Large intestine (tissue), 12 donors: ENCODE results near the gene HLA-DRA. TPM values are rescaled to one million over a fixed set of nuclear protein-coding genes. Genes with fewer than 3 reads are reported as not detected.

Experiments used
- DNase-seq, 2 donors: peaks; one replicate each; pipeline versions ENCODE4 v3.0.0 to v3.0.0-alpha.2; 2013
- H3K27ac ChIP-seq: one replicate; pipeline ENCODE4 v1.5.1; 2013; ENCODE audit warnings: low read length
- H3K27me3 ChIP-seq: 2 replicates; pipeline ENCODE4 v1.6.1; 2013; ENCODE audit warnings: low read length; ENCODE audit not compliant: control insufficient read depth, insufficient read depth
- H3K36me3 ChIP-seq: 2 replicates; pipeline ENCODE4 v1.6.1; 2013; ENCODE audit warnings: low read length; ENCODE audit not compliant: control insufficient read depth, insufficient read depth
- H3K4me1 ChIP-seq: one replicate; pipeline ENCODE4 v1.6.1; 2013; ENCODE audit warnings: low read length; ENCODE audit not compliant: control insufficient read depth, insufficient read depth
- H3K4me3 ChIP-seq: one replicate; pipeline ENCODE4 v1.5.1; 2013; ENCODE audit warnings: low read length
- H3K9me3 ChIP-seq: one replicate; pipeline ENCODE4 v1.6.1; 2013; ENCODE audit warnings: mild to moderate bottlenecking, low read depth, low read length, moderate library complexity; ENCODE audit not compliant: control insufficient read depth
- WGBS: methylation state at CpG from one replicate; pipeline ENCODE4 v1.1.5; 2013; ENCODE audit warnings: low lambda C conversion rate; ENCODE audit not compliant: insufficient coverage; 5-methylcytosine and 5-hydroxymethylcytosine counted together
- long read RNA-seq, 11 donors: transcript quantifications; one replicate each; lab custom pipeline, GENCODE V29; 2026
- polyA plus RNA-seq: library from polyadenylated mRNA; unstranded; fragments of 120-200 nt; gene quantifications from one replicate; pipeline ENCODE4 v1.2.1, GENCODE V29; 2013

HLA-DRA gene
- 380 TPM for polyA plus RNA-seq
- long read RNA-seq, donor 1, transcript HLA-DRA-202 (5 exons, 1,280 nt) = major isoform, 98 of 122 reads
- long read RNA-seq, donor 1, partial matches to known transcripts = 21 of 122 reads
- long read RNA-seq, donor 1, other reads (novel, unspliced or antisense) = 0 of 122 reads
- long read RNA-seq, donor 2, transcript HLA-DRA-202 (5 exons, 1,280 nt) = major isoform, 264 of 424 reads
- long read RNA-seq, donor 2, partial matches to known transcripts = 152 of 424 reads
- long read RNA-seq, donor 2, other reads (novel, unspliced or antisense) = 5 of 424 reads
- long read RNA-seq, donor 3, transcript HLA-DRA-202 (5 exons, 1,280 nt) = major isoform, 331 of 626 reads
- long read RNA-seq, donor 3, partial matches to known transcripts = 274 of 626 reads
- long read RNA-seq, donor 3, other reads (novel, unspliced or antisense) = 19 of 626 reads
- long read RNA-seq, donor 4, transcript HLA-DRA-202 (5 exons, 1,280 nt) = major isoform, 28 of 34 reads
- long read RNA-seq, donor 4, partial matches to known transcripts = 6 of 34 reads
- long read RNA-seq, donor 4, other reads (novel, unspliced or antisense) = 0 of 34 reads
- long read RNA-seq, donor 5, transcript HLA-DRA-202 (5 exons, 1,280 nt) = major isoform, 82 of 90 reads
- long read RNA-seq, donor 5, partial matches to known transcripts = 7 of 90 reads
- long read RNA-seq, donor 5, other reads (novel, unspliced or antisense) = 0 of 90 reads
- long read RNA-seq, donor 6, transcript HLA-DRA-202 (5 exons, 1,280 nt) = major isoform, 190 of 319 reads
- long read RNA-seq, donor 6, partial matches to known transcripts = 129 of 319 reads
- long read RNA-seq, donor 6, other reads (novel, unspliced or antisense) = 0 of 319 reads
- long read RNA-seq, donor 7, transcript HLA-DRA-202 (5 exons, 1,280 nt) = major isoform, 85 of 116 reads
- long read RNA-seq, donor 7, partial matches to known transcripts = 31 of 116 reads
- long read RNA-seq, donor 7, other reads (novel, unspliced or antisense) = 0 of 116 reads
- long read RNA-seq, donor 8, transcript HLA-DRA-202 (5 exons, 1,280 nt) = major isoform, 308 of 431 reads
- long read RNA-seq, donor 8, partial matches to known transcripts = 118 of 431 reads
- long read RNA-seq, donor 8, other reads (novel, unspliced or antisense) = 5 of 431 reads
- long read RNA-seq, donor 9, transcript HLA-DRA-202 (5 exons, 1,280 nt) = major isoform, 207 of 266 reads
- long read RNA-seq, donor 9, partial matches to known transcripts = 58 of 266 reads
- long read RNA-seq, donor 9, other reads (novel, unspliced or antisense) = 0 of 266 reads
- long read RNA-seq, donor 10, transcript HLA-DRA-202 (5 exons, 1,280 nt) = major isoform, 189 of 256 reads
- long read RNA-seq, donor 10, partial matches to known transcripts = 67 of 256 reads
- long read RNA-seq, donor 10, other reads (novel, unspliced or antisense) = 0 of 256 reads
- long read RNA-seq, donor 11, transcript HLA-DRA-202 (5 exons, 1,280 nt) = major isoform, 218 of 295 reads
- long read RNA-seq, donor 11, partial matches to known transcripts = 71 of 295 reads
- long read RNA-seq, donor 11, other reads (novel, unspliced or antisense) = 5 of 295 reads

DNA sequence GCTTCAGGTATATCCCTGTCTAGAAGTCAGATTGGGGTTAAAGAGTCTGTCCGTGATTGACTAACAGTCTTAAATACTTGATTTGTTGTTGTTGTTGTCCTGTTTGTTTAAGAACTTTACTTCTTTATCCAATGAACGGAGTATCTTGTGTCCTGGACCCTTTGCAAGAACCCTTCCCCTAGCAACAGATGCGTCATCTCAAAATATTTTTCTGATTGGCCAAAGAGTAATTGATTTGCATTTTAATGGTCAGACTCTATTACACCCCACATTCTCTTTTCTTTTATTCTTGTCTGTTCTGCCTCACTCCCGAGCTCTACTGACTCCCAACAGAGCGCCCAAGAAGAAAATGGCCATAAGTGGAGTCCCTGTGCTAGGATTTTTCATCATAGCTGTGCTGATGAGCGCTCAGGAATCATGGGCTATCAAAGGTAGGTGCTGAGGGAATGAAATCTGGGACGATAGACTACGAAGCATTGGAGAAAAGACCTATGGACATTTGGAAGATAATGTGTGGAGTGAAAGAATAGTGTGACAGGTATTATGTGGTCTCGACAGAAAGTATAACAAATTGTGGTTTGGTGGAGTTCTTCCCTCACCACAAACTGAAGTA lies at the start of gene HLA-DRA:
Gene HLA-DRA (plus strand): TSS at position 286 of the 613 bp plus-strand sequence. CDS start 64 bp downstream, at position 350.
- H3K36me3 ChIP-seq = no peaks in the 10 kb centered on the region
- H3K27me3 ChIP-seq = peaks cover 13% of the 10 kb centered on the region
- DNase-seq = peak; percentile 51 to 58
- 33% methylated on average over 4 of the region's 9 CpGs for WGBS
- peak within 1 kb of the TSS; percentile 32 for H3K27ac ChIP-seq
- H3K4me3 ChIP-seq = peak within 1 kb of the TSS; percentile 32
- no peaks in the 10 kb centered on the region for H3K4me1 ChIP-seq
- H3K9me3 ChIP-seq = no peaks in the 10 kb centered on the region

DNA sequence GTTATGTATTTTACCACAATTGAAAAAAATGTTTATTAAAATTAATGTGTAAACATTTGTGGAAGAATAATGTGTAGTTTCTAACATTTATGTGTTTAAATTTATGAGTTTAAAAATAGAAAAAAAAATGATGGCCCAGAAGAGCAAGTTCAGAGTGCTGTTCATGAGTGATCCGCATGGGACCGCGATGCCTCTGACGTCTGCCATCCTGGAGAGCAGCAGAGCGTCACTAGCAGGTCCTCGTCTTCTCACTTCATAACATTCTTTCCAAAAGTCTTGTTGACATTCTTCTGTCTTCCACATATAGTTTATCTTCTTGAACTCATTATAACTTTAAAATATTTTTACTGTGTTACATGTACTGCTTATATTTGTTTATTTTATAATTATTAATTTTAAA lies 48.2 kb upstream of the HLA-DRA start:
- WGBS = 87% methylated on average over 6 of the region's 6 CpGs

GRCh38 chr6:32393665-32394420 lies 45.8 kb upstream of the HLA-DRA start:
- 100% methylated on average over 1 of the region's 7 CpGs for WGBS
- H3K27ac ChIP-seq = no peak overlapping the region
- H3K27me3 ChIP-seq = no peaks in the 10 kb centered on the region
- no peaks in the 10 kb centered on the region for H3K36me3 ChIP-seq
- H3K4me3 ChIP-seq = no peak overlapping the region
- no peaks in the 10 kb centered on the region for H3K4me1 ChIP-seq
- peak; percentile 21 to 36 for DNase-seq
- no peaks in the 10 kb centered on the region for H3K9me3 ChIP-seq

More for the DNA sequence above, 48.2 kb upstream of the HLA-DRA start:
- Histone ChIP-seq H3K27me3 (no peaks in the 10 kb centered on the region), H3K4me3 (no peak overlapping the region), H3K4me1 (peaks cover 10% of the 10 kb centered on the region), H3K9me3 (no peaks in the 10 kb centered on the region), H3K27ac (no peak overlapping the region), H3K36me3 (no peaks in the 10 kb centered on the region)
- DNase-seq = no peak

DNA sequence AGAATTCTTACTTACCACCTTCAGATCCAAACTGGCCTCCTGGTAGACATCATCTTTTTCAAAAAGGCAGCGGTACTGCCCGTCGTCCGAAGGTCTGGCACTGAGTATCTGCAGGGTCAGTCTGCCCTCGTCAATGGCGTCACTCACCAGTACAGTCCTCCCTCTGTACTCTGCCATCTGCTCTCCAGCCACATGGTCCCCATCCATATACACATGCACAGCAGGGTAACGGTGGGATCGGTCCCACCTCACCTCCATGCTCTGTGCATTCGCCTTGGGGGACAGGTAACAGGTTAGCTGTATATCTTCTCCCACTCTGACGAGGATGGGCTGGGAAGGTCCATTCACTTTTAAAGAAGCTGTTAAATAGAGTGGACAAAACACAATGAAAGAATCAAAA lies 43.7 kb upstream of the HLA-DRA start:
- Histone ChIP-seq H3K27me3 (no peaks in the 10 kb centered on the region), H3K4me1 (no peaks in the 10 kb centered on the region), H3K4me3 (no peak overlapping the region), H3K27ac (no peak overlapping the region), H3K36me3 (no peaks in the 10 kb centered on the region), H3K9me3 (no peaks in the 10 kb centered on the region)
- WGBS = 100% methylated on average over 2 of the region's 10 CpGs
- DNase-seq = no peak

- no peaks in the 10 kb centered on the region for H3K27me3 ChIP-seq
- DNase-seq = no peak
- H3K4me3 ChIP-seq = no peak overlapping the region
- H3K9me3 ChIP-seq = no peaks in the 10 kb centered on the region
- WGBS = 82% methylated on average over 4 of the region's 7 CpGs
- H3K27ac ChIP-seq = no peak overlapping the region
- H3K4me1 ChIP-seq = no peaks in the 10 kb centered on the region
- no peaks in the 10 kb centered on the region for H3K36me3 ChIP-seq
These were observed 42.3 kb upstream of the HLA-DRA start for GRCh38 chr6:32397252-32397920.

GRCh38 chr6:32401284-32401963 lies 38.3 kb upstream of the HLA-DRA start:
- no peaks in the 10 kb centered on the region for H3K4me1 ChIP-seq
- no CpG with 5 or more reads among the region's 4 CpGs for WGBS
- no peak for DNase-seq

DNA sequence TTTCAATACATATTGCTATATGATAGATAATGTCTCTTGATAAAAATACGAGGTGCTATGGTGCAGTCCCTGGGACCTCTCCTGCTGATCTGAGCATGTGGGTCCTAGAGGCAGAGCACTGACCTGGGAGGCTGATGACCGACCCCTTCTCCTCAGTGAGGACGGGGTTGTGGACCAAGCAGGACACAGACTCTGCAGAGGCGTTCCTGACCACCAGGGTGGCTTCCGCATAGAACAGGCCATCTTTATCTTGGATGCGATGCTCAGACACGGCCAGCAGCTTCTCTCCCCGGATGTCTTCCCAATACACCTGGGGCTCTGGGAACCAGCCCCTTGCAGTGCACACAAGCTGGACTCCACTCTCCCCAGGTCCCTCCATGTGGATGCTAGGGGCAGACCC lies 36.9 kb upstream of the HLA-DRA start:
- Histone ChIP-seq H3K4me3 (no peak overlapping the region), H3K4me1 (peaks cover 7% of the 10 kb centered on the region), H3K27ac (no peak overlapping the region), H3K9me3 (no peaks in the 10 kb centered on the region), H3K27me3 (peaks cover 3% of the 10 kb centered on the region), H3K36me3 (no peaks in the 10 kb centered on the region)
- WGBS = no CpG with 5 or more reads among the region's 8 CpGs
- no peak for DNase-seq

More at GRCh38 chr6:32401284-32401963, 38.3 kb upstream of the HLA-DRA start:
- no peaks in the 10 kb centered on the region for H3K36me3 ChIP-seq
- H3K4me3 ChIP-seq = no peak overlapping the region
- H3K9me3 ChIP-seq = no peaks in the 10 kb centered on the region
- H3K27me3 ChIP-seq = peaks cover 3% of the 10 kb centered on the region
- H3K27ac ChIP-seq = no peak overlapping the region

DNA sequence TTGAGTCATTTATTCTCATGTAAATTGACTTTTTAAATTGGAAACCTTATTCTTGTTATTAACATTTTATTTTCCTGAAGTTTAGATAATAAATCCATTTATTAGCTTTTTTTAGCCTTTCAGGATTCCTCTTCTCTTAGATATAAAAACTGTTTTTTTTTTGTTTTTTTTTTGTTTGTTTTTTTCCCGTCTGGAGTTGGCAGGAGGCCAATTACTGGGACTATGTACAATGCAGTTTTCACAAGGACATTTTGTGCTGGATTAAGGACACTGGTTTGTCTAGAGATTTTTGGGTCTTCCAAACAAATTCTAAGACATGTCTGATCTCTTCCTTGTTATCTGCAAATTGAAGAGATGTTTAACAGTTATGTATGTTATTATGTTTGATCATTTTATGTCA lies 34.0 kb upstream of the HLA-DRA start:
- no CpG with 5 or more reads among the region's 1 CpG for WGBS
- H3K4me1 ChIP-seq = peaks cover 7% of the 10 kb centered on the region

More for the DNA sequence above, 34.0 kb upstream of the HLA-DRA start:
- Histone ChIP-seq H3K27me3 (peaks cover 3% of the 10 kb centered on the region), H3K9me3 (no peaks in the 10 kb centered on the region), H3K27ac (no peak overlapping the region), H3K36me3 (no peaks in the 10 kb centered on the region), H3K4me3 (no peak overlapping the region)
- no peak for DNase-seq
